NCI-H2227 treated with DMSO at 0.1 percent for 48 hours (cell line): ENCODE measurements around the gene SH2D2A.

Experiments
- DNase-seq: peaks from one replicate; lab custom pipeline; 2025; lab: John Stamatoyannopoulos, UW

The SH2D2A gene

DNA sequence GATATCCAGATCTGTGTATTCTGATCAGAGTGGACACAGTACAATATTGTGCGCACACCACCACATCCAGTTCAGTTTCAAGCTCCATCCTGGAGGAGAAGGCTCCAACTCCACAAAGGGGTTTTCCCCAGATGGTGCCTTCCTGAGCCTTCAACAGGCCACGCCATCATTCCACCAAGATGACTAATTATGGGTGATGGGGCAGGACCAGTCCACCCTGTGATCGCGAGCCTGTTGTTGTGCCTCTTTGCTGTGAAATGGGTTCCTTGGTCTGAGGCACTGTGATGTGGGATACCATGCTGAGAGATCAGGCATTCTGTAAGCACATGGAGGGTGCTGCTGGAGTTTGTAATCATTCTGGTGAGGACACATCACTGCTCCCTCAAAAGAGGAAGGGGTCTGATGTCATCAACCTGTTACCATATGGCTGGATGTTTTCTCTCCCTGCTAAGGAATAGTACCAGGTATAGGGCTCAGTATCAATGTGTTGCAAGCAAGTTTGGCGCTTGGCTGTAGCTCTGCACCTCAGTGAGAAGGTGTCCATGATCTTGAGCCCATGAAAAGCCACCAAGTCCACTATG, 6.7 kb upstream of the SH2D2A start:
- DNase-seq: no peak

DNA sequence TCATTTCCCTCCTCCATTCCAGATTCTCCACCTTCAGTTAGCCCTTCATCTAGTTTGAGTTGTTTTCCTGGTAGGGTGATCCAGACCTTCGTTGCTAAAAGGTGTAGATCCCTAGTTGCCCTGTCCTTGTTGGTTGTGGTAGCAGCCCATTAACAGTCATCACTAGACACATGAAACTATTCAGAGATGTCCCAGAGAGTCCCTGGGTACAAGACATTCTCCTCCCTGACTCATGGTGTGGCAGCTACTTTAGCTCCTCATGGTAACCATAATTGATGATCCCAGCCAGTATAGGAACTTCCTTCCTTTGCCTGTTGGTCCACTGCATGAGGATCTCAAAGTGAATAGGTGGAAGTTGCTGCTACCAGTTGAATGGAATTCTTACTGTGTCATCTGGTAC, 6.0 kb upstream of the SH2D2A start:
- no peak for DNase-seq

DNA sequence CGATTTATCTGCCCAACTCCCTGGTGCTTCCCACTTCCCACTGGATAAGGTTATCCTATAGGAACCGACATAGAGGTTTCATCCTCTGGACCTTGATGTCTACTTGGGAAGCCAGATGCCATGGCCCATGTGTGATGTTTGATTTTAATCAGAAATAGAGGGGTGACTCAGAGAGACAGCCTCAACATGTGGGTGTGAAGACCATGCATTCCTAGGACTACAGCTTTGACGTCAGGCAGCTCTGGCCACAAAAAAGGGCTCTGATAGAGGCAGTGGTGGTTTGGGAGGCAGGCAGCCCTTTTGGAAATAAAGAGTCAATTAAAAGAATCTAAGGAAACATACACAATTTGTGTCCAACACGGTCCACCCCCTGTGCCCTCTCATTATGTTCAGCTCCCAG, 5.2 kb upstream of the SH2D2A start:
- no peak for DNase-seq

DNA sequence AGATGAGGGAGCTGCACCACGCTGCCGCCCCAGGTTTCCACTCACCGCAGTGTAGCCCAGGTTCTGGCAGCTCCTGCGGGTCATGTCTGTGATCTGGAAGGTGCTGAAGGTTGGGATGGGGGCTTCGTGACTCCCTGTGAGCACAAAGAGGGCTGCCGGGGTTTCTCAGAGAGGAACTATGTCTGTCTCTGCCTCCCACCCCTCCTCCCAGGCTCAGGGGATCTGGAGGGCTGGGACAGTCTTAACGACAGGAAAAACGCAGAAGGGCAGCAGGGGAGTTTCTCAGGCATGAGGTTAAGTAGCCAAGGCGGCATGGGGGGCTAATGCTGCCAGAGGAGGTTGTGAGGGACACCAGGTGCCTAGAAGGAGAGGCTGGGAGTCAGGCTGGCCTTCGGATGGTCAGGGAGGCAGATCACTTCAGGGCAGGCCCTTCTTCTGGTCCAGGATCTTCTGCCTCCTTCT, 656 bp downstream of the SH2D2A start:
- no peak for DNase-seq

DNA sequence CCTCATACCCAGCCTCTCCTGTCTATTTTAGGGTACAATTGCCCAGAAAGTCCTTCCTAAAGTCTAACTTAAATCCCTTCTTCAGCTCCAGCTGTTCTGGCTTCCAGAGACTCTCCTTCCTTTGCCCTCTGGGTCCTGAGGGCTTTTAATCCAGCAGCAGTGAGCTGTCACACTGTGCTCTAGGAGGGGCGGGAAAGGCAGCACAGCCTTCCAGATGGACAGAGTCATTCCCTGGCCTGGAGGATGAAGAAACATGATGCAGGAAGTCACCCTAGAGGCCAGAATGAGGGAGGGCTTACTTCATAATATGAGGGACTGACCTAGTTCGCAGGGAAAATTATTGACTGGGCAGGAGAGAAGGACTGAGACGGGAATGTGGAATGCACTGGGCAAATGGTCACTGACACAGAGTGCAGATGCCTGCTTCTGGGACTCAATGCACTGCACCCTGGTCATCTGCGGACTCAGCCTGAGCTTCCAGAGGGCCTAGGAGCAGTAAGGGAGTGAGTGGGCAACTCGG, 1.3 kb downstream of the SH2D2A start:
- no peak for DNase-seq

DNA sequence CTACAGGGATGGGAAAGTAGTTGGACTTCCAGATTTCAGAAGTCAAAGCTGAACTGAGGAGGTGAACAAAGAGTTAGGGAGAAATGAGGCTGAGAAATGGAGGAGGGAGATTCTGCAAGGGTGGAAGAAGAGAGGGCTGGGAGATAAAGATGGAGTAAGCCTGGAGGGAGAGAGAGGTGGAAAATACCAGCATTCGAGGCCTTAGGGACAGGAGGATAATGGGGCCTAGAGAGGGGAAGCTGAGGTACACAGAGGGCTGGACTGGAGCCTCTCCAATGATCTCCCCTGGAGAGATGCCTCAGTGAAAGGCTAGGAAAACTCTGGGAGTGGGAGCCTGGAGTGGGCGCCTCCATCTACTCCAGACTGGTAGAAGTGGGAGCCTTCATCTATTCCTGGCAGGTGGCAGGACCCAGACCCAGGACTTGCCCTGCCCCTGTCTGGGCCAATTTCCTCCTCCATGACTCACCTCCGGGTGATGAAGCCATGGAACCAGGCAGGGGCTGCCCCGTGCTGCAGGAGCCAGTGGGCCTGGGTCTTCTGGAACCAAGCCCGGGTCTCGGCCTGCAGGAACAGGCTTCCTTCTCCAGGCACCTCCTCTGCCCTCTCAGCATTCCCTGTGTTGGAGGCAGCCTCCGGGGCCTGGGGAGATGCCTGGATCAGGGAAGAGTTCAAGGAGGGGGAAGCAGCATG, 1.9 kb downstream of the SH2D2A start:
- no peak for DNase-seq

DNA sequence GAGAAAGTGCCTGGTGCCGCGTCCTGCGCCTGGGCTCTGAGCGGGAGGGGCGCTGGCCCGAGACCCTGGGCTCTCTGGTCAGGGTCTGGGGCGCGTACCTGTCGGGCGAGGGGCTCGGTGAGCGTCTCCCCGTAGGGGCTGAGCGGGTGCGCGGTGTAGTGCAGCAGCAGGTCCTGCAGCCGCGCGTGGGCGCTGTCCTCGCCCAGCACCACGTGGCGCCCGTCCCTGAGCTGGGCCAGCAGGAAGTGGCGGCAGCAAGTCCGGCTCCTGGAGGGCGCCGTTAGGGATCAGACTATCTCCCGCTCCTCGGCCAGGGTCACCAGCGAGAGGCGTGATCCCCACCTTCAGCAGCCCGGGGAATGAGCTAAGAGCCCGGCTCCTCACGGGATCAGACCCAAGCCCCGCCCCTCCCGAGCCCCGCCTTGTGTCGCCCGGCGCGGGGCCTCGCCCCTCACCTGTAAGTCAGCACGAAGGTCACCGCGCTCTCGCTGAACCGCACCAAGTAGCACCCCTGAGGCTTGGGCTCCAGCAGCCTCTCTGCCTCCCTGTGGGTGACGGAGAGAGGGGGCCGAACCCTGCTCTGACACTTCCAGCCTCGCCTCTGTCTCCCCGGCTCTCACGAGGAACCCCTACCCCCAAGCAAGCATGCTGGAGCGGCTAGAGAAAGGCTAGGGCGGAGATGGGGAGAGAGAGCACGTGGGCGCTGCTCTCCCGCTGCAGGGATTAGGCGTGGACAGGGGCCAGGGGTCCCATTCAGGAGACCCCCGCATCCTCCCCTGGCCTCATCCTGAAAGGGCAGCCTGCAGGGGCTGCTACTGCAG, 2.7 kb downstream of the SH2D2A start:
- DNase-seq: no peak

DNA sequence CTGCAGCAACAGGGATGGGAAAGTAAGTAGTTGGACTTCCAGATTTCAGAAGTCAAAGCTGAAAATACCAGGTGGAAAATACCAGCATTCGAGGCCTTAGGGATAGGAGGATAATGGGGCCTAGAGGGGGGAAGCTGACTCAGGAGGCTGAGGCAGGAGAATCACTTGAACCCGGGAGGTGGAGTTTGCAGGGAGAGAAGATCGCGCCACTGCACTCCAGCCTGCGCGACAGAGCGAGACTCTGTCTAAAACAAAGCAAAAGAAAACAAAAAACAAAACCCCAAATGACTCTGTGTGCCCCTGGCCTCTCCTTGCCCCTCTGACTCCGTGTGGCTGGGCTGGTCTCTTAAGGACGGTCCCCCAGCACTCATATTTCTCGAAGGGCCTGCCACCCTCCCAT, 3.4 kb downstream of the SH2D2A start:
- DNase-seq: no peak

DNA sequence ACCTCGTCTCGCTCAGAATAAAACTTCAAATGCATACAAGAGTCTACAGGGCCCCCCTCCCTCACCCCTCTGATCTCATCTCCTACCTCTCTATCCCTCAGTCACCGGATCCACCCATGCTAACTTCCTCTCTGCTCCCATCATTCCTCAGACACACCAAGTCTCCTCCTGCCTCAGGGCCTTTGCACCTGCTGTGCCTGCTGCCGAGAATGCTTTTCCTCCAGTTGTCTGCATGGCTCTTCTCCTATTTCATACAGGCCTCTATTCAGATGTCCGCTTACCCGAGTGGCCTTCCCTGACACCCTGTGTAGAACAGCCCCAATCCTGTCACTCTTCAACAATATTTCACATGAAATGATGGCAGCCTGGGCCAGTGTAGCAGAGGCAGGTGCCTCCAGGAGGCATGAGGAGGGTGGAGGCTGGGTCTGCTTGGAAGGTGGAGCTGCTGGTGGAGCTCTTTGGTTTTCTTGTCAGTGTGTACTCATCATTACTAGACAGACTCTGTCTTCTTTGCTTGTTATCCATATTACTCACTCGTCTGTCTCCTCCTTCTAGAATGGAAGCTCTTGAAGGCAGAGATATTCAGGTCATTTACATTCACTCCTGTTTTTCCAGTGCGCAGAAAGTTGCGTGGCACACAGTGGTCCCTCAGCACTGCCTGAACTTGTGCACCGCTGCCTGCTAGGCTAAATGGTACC, 4.2 kb downstream of the SH2D2A start:
- DNase-seq: no peak

DNA sequence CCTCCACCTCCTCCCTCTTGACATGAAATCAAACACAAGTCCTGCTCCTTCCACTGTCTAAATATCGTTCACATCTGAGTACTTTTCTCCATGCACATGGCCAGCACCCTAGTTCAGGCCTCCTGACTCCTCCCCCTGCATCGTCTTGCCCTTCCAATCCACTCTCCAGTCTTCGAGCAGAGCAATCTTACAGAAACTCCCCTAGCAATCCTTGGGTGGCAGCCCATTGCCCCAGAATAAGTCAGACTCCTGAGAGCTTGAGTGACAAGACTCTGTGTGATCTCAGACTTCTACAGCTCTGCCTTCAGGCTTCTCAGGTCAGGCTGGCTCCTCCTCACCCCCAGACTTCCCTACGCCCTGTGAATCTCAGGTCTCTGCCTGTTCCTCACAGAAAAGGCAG, 5.5 kb downstream of the SH2D2A start:
- no peak for DNase-seq

DNA sequence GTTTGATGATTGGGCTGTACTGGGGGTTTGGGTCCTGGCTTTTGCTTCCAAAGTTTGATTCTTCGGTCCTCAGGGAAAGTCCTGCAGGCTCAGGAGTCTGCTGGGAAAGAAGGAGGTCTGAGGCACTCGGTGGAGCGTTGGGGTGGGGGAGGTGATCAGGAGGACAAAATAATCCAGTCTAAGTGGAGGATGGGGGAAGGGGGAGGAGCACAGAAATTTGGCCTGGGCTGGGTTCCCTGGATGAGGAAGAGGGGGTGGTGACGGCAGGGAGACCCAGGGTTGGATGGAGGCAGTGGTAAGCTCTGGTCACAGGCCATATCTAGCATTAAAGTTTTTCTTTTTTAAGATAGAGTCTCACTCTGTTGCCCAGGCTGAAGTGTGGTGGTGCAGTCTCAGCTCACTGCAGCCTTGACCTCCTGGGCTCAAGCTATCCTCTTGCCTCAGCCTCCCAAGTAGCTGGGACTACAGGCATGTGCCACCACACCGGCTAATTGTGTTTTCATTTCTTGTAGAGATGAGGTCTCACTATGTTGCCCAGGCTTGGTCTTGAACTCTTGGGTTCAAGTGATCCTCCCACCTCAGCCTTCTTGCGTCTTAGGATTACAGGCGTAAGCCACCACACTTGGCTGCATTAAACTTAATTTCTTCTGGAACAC, 6.8 kb downstream of the SH2D2A start:
- no peak for DNase-seq

DNA sequence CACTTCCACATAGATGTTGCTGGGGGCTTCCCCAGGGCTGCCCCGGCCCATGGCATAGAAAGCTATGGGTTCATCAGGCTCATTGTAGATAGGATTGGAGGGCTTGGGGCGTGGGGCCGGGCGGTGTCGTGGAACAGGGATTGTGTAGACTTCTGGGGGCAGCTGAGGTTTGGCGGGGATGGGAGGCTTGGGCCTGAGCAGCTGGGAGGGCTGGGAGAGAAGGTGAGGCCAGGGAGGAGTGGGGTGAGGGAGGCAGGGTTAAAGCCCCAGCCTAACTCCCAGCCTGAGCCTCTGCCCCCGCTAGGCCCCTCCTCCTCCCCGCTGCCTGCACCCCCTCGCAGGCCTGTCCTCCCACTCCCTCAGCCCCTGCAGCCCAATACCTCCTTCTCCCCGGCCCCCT, 7.4 kb downstream of the SH2D2A start:
- no peak for DNase-seq

DNA sequence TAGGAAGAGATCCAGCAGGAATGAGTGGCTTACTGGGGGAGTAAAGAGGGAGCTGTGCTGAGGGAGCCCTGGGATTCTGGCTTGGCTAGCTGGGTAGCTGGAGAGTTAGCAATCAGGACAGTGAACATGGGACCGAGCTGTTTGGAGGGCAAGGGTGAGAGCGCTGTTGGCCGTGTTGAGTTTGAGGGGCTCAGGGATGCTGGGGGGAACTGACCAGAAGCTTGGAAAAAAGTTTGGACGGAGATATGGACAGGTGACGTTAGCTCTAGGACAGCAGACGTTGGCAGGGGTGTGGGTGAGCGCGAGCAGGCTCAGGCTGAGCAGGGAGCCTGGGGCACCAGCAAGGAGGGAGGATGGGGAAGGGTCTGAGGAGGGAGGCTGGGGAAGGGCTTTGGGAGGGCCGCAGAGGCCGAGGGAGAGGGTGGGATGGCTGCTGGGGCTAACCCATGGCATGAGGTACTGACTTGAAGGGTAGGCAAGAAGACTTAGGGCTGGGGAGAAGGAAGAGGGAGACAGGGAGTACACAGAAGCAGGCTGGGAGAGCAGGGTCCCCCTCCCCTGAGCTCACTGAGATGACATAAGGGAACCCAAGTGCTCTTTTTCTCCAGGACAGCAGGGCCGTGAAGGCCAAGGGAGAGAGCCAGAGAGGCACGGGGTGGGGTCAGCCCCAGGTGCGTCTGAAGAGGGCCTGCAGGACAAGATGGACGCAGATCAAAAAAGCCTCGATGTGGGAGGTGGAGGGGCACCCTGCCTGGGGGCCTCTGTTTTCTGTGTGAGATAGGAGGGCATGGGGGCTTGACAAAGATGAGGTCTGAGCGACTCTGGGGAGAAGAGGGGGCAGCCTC, 8.2 kb downstream of the SH2D2A start:
- DNase-seq: no peak

DNA sequence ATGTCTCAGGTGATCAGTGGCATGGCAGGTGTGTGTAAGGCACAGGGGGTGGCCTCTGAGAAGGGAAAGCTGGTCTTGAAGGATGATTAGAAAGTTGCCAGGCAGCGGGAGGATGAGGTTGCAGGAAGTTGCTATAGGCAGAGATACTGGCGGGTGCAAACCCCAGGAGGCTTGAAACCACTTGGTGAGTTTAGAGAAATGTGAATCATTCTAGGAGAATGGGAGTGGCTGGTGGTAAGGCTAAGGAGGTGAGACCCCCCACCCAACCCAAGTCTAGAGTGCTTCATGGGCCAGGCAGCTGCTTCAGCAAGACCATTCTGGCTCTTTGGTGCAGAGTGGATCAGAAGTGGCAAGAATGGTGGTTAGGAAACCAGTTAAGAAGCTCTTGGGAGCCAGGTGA, 9.0 kb downstream of the SH2D2A start:
- no peak for DNase-seq

DNA sequence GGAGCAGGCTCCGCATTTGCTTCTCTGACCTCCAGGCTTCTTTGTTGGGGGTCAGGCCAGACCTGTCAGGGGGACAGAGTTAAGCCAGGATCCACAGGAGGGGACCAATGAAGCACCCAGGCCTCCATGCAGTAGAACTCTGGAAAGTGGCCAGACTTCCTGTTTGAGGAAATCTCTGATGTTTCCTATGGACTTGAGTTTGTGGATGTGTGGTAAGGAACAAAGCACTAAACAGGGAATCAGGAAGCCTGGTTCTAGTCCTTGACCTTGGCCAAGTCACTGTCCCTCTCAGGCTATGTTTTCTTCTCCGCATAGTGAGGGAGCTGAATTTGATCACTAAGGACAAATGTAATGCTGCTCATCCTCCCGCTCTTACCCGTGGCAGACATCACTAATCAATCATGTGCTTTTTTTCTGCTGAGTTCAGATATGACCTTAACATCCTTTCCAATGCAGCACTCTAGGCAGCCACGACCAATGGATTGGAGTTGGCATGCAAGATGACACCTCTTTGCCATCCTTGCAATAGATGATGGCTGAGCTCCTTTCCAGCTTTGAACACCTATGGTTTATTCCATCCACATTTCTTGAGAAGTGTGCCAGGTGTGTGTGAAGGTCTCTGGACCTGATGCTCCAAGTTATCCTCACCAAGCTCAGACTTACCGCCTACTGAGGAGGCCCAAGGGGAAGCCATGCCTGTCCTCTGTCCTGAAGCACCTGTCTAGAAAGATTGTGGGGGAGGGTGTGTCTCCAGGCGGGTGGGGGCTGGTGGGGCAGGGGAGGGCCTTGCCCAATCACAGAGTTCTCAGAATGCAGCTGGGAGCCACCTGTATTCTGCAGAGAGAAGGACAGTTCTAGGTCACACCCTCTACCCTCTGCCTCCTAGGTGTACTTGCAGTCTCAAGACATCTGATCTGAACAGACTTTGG, 9.9 kb downstream of the SH2D2A start:
- DNase-seq: no peak

DNA sequence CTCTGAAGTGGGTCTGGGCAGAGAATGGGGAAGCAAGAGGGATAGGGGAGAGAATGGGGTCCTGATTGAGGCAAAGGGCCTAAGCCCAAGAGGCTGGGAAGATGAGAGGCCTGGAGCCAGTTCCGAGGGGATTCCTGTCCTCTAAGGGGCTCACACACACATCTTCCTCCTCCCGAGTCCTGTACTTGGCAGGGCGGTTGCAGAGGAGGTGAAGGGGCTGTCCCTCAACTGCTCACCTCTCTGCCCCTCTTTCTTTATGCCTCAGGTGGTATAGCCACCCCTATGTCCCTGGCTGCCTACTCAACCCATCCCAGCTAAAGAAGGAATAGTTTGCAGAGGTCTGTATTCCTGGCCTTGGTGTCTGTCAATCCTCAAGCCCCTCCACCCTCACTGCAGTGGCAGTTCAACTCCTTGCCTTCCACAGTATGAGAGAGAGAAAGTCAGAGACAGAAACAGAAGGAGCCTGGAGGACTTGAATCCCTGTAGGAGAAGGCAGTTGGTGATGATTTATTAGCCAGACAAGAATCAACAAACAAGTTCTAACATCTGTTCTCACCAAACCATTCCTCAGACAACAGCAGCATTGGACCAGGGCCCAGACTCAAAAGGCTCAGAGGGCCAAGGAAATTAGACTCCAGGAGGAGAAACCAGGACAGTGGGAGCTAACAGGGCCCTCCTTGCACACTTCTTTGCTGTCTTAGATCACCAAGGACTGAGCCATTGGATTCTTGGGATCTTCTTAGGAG, 10.7 kb downstream of the SH2D2A start:
- DNase-seq: no peak

DNA sequence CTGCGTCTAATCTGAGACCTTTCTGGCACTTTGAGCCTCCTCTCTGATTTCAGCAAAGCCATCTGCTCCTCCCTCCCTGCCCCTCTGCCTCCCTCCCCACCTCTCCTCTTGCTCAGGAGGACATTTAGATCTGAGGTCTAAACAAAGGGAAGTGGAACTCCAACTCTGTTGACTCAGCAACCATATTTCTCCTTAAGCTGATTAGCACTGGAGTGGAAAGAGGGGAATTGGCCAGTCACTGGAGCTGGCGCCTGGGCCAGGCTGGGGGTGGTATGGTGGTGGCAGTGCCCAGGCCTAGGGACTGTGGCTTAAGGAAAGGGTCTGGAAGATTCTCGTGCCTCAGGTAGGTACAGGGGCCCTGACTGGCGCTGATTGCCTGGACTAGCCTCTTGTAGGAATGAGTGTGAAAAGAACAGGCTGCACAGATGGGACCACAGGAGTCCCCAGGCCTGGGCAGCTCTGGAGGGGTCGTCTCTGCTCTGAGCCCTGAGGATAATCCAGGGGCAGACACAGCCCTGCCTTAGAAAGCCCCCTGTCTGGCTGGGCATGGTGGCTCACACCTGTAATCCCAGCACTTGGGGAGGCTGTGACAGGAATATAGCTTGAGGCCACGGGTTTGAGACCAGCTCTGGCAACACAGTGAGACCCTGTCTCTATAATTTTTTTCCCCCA, 11.9 kb downstream of the SH2D2A start:
- no peak for DNase-seq

DNA sequence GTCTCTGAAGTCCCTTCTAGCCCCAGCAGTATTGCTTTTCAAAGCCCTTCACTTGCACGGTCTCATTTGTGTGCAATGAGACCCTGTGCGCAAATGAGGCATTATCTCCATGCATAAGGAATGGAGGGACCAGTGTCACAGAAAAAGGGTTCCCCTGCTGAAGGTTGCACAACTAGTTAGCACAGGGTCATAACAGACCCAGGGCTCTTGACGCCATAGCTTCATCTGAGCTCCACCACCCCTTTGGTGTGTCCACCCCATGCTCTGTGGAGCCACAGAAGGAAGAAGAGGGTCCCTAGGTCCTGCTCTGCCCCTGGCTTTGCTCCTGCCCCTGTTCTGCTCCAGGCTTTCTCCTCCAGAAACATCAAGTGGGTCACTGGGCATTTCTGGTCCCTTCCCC, 12.6 kb downstream of the SH2D2A start:
- DNase-seq: no peak
